HG03520 (cell line): Measurements from ENCODE around the gene UTP25.
"Not testable (repeated sequence)": the region's sequence is repeated elsewhere in the genome, so short reads cannot be mapped to it uniquely, and the experiment has no call there.

Experiments used
- ATAC-seq: cut with Tn5 transposase; IDR thresholded peaks from one replicate; pipeline ENCODE4 v1.9.1; 2021; ENCODE audit warnings: mild to moderate bottlenecking, moderate library complexity; ENCODE audit not compliant: unreplicated experiment

UTP25 gene

GRCh38 chr1:209827384-209828262 is at the start of gene UTP25:
Gene UTP25 (plus strand): TSS chr1:209827972. CDS start chr1:209828064, 92 bp downstream.
- peak; percentile 91 for ATAC-seq

GRCh38 chr1:209778102-209778501 is 49.7 kb upstream of the UTP25 start:
- no peak for ATAC-seq

GRCh38 chr1:209780268-209780667 is 47.5 kb upstream of the UTP25 start:
- ATAC-seq: no peak

- ATAC-seq: no peak
Observed at GRCh38 chr1:209783386-209783785, 44.4 kb upstream of the UTP25 start.

GRCh38 chr1:209784265-209785169 is 43.3 kb upstream of the UTP25 start, which contains the start of gene C1orf74:
Gene C1orf74 (minus strand): TSS chr1:209784559. CDS start chr1:209783634, 925 bp downstream.
- ATAC-seq: peak; percentile 99

GRCh38 chr1:209785592-209785991 is 42.2 kb upstream of the UTP25 start:
- no peak for ATAC-seq

GRCh38 chr1:209786146-209786545 is 41.6 kb upstream of the UTP25 start:
- no peak for ATAC-seq

- no peak for ATAC-seq
Observed at GRCh38 chr1:209787551-209787950, 40.2 kb upstream of the UTP25 start.

GRCh38 chr1:209789245-209789644 is 38.5 kb upstream of the UTP25 start:
- no peak for ATAC-seq

GRCh38 chr1:209790286-209791193 is 37.2 kb upstream of the UTP25 start:
- no peak for ATAC-seq

GRCh38 chr1:209791920-209792319 is 35.9 kb upstream of the UTP25 start:
- ATAC-seq: no peak

GRCh38 chr1:209793711-209794110 is 34.1 kb upstream of the UTP25 start:
- ATAC-seq: not testable (repeated sequence)

- ATAC-seq: no peak
Observed at GRCh38 chr1:209797978-209798639, 29.7 kb upstream of the UTP25 start.

- no peak for ATAC-seq
Observed at GRCh38 chr1:209800984-209801834, 26.6 kb upstream of the UTP25 start.

GRCh38 chr1:209802117-209802779 is 25.5 kb upstream of the UTP25 start:
- ATAC-seq: no peak

GRCh38 chr1:209802780-209803152 is 25.0 kb upstream of the UTP25 start:
- no peak for ATAC-seq

GRCh38 chr1:209803568-209803967 is 24.2 kb upstream of the UTP25 start:
- ATAC-seq: no peak

GRCh38 chr1:209805341-209805781 is 22.4 kb upstream of the UTP25 start:
- ATAC-seq: no peak
